NCI-H1092 (cell line): ENCODE measurements around the gene APBB3.

Source experiments
- DNase-seq: peaks from one replicate; lab custom pipeline; 2025; lab: John Stamatoyannopoulos, UW

Gene APBB3

DNA sequence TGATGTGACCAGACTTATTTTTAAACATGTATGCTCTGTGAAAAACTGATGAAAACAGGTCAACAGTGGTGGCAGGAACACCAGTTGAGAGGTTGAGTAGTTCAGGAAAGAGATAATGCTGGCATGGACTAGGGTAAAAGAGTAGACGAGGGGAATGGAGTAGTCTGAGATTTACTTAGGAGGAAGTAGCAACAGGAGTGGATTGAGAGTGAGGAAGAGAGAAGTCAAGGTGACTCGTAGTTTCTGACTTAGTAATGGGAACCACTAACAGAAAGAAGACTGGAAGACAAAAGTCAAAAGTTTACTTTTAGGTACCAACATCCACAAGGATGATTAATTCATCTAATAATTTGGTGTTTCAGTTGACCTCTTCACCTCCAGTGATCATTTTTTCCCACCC lies 10.7 kb downstream of the APBB3 start:
- DNase-seq = no peak

DNA sequence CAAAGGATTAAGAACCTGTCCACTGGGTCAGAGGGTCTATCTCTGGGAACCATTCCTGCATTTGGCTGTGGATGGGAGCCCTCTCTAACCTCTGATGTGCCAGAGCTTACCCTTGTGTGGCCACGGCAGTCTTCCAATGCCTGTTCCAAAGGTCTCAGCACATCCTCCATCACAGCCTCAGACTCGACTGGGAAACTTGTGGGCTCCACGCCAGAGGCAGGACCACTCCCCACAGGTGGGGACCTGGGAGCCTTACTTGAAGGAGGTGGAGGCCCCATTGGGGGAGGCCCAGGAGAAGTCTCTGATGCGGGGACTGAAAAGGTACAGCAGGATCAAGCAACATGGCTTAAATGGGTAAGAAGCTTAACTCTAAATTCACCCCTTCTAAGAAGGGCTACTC lies 12.5 kb downstream of the APBB3 start:
- DNase-seq = no peak

DNA sequence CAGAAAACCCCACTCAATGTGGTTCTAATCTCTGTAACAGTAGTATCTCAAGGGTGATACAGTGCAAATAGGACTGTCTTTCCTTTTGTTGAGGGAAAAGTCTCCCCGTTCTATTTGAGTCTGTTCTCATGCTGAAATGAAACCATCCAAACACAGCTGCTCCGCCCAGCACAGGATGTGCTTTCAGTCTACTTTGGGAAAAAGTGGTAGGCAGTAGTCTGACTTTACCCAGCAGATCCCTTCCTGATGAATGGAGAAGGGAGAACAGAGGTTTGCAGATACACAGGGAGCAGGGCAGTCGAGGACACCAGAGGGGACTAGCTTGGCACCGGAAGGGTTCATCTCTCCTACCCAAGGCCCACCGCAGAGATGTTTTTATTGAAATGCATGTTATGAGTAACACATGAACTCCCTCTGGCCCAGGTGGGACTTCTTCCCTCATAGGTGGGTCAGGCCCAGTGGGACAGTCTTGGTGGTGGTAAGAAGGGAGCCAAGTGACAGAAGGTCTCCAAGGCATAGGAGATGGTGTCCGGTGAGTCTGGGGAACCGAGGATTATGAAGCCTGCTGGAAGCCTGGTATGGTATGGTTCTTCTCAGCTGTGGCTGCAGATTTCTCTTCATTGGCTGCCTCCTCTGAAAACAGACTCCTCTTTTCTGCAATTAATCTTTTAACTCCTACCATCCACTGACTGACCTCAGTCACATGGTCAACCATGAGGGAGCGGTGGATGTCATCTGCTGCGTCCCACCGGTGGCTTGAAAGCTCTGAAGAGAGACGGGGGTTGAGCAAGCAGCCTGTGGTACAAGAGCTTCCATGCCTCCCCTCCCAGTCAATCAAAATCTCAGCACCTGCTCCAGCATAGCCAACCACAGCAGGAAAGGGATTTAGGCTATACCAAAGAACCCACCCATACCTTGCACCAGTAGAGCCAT lies 14.0 kb downstream of the APBB3 start:
- DNase-seq = no peak

DNA sequence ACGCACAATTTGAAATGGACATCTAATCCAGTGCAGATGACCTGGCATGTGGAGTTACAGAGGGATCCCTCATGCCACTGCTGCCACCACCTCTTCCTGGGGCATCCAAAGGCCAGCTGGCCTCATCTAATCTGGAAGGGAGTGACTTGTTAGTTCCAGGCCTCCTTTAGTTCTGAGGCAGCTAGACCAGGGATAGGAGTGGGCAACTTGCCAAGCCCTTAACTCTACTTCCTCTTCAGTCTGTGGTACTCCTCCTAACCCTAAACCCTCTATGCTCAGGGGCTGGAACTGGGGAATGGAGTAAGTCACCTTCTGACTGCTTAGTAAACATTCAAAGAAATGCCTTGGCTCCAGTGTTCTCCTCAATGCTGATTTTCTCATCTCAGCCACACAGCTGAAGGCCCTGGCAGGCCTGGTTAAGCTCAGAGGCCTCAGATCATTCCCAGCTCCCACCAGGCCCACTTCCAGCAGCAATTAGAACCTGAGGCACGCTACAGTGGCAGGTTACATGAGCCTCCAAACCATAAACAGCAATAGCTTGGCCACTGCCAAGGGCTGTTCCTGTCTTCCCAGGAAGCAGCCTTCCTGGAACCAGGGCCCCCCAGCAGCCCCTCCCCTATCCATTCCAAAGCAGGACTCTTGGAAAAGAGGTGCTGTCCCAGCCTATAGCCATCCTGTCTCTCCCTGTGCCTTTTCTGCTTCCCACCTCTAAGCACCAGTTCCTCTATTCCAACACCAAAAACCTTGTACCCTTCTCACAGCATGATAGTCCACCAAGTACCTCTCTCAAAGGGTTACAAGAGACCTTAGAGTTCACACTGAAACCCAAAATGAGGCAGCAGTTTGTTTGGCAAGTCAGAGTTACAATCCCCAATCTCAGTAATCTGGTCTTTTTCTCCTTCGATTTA lies 14.9 kb downstream of the APBB3 start:
- DNase-seq = no peak

DNA sequence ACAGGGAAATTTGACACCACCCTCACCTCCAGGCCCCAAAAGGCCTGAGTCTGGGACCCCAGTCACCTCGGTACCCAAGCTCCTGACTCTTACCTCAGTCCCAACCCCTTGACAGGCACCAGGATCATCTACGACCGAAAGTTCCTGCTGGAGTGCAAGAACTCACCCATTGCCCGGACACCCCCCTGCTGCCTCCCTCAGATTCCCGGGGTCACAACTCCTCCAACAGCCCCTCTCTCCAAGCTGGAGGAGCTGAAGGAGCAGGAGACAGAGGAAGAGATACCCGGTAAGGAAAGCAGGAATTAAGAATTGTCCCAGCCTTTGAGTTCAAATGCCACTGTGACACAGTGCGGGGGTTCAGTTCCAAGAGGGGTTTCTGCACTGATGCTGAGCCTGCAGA lies 15.6 kb downstream of the APBB3 start:
- no peak for DNase-seq

DNA sequence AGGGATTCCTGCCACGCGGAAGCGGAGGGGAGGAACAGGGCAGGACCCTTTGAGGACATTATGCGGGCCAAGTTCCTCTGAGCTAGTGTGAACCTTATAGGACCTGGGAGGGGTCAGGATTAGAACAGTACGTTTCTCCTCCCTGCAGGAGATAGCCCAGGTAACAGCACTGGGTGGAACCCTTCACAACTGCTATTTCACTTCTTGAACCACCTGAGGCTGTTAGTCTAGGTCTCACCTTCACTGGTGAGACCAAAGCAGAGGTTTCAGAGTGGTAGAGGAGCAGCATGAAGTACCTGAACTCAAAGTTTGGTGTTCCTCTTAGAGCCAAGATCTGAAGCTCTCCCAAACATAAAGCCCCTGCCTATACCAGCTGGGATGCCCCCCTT lies 16.1 kb downstream of the APBB3 start:
- DNase-seq = no peak

DNA sequence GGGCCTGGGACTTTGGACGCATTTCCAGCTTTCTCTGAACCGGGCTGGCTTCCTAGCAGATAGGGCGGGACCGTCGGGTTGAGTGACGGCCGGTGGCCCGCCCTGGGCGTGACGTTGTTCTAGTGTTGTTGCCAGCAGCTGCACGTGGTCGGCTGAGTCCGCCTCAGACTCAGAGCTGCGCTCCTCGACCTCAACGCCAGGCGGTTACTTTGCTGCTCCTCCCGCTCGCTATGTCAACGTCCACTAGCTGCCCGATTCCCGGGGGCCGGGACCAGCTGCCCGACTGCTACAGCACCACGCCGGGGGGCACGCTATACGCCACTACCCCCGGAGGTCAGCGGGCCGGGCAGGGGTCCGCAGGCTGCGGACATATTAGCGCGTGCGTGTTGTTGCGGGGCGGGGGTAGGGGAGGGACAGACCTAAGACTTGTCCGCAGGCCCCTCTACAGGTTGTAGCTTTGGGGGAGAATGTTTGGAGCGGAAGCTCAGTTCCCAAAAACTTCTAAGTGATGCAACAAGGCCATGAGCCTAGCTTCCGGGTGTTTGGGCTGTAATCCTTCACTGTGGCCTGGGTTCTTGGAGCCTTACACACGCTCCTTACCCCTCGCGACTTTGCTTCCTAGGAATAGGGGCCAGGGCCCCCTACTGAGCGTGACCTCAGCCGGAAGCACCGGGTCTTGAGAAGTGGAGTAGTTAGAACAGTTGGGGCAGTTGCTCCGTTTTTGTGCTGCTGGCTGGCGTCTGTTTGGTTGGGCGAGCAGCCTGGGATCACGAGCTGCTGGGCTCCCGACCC lies 16.7 kb downstream of the APBB3 start, which contains the start of gene EIF4EBP3:
Gene EIF4EBP3 (plus strand): TSS at position 155 of the 792 bp plus-strand sequence. CDS start 76 bp downstream, at position 231.
- DNase-seq = no peak

DNA sequence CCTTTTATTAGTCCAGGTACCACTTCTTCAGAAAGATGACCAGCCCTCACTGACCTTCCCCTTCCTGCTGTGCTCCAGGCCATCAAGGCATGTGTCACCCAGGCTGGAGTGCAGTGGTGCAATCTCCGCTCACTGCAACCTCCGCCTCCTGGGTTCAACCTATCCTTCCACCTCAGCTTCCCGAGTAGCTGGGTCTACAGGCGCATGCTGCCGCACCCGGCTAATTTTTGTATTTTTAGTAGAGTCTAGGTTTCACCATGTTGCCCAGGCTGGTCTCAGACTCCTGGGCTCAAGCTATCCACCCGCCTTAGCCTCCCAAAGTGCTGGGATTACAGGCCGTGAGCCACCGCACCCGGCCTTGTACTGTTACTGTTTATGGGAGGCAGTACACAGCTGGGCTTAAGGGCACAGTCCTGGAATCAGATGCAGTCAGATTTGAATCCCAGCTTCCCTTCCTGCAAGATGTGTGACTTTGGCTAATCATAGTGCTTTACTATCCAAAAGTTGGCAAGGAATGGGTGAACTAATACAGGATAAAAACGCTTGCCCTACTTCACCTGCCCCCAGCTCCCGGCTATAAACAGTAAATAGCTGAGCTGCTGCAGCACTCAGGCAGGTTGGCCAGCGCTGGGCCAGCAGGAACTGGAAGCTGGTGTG lies 17.4 kb downstream of the APBB3 start:
- no peak for DNase-seq

DNA sequence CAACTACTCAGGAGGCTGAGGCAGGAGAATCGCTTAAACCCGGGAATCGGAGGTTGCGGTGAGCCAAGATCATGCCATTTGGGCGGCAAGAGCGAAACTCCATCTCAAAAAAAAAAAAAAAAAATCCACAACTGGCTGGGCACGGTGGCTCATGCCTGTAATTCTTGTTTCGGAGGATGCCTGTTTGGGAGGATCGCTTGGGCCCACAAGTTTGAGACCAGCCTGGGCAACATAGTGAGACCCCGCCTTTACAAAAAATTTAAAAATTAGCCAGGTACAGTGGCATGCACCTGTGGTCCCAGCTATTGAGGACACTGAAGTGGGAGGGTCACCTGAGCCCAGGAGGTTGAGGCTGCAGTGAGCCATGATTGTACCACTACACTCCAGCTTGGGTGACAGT lies 18.8 kb downstream of the APBB3 start:
- DNase-seq = no peak

DNA sequence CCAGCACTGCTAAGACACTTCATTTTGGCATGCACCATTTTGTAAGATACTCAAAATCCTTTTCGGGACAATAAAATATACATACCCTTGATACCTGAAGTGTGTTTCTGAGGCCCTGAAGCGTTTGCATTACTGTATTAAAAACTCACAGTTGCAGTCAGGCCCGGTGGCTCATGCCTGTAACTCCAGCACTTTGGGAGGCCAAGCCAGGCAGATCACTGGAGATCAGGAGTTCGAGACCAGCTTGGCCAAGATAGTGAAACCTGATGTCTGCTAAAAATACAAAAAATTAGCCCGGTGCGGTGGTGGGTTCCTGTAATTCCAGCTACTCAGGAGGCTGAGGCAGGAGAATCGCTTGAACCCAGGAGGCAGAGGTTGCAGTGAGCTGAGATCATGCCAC lies 19.4 kb downstream of the APBB3 start:
- DNase-seq = no peak

DNA sequence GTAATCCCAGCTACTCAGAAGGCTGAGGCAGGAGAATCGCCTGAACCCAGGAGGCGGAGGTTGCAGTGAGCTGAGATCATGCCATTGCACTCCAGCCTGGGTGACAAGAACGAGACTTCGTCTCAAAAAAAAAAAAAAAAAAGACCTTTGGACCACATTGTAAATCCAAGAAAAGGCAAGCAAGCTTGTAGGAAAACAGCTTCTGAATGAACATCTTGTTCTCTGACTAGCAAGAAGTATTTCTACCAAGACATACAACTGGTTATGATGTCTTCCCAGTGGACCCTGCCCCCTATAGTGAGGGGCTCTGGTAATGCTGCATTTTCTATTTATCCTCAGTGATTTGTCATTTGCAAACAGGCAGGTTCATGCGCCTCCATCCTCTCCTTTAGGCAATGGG lies 21.4 kb downstream of the APBB3 start:
- no peak for DNase-seq

DNA sequence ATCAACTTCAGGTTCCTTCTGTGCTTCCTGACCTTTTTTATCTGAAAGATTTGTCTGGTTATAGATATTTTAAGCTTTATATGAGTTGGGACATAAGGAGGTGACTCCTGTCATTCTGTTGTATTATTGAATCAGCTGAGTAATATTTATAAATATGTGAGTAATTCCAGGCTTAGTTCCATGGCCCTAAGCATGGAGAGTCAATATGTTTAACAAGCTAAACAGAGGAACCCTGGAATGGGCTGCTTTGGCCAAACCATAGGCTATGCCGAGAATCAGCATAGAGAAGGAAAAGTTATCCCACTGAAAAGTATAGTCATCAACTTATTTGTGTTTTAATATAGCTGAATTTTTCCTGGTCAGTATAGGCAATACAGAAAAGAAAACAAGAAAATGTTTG lies 24.2 kb downstream of the APBB3 start:
- no peak for DNase-seq

DNA sequence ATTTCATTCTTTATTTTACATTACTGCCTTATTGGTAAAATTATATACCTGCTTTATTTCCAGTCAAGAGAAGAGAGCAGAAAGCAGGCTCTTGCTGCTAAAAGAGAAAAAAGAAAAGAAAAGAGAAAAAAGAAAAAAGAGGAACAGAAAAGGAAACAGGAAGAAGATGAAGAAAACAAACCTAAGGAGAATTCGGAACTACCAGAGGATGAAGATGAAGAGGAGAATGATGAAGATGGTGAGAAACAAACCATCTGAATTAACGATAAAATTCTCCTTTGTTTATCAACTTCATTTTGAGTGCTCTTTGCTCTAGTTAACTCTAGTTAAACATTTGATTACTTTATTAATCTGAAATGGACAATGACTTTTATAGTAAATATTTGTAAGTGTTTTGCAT lies 40.4 kb downstream of the APBB3 start:
- no peak for DNase-seq

DNA sequence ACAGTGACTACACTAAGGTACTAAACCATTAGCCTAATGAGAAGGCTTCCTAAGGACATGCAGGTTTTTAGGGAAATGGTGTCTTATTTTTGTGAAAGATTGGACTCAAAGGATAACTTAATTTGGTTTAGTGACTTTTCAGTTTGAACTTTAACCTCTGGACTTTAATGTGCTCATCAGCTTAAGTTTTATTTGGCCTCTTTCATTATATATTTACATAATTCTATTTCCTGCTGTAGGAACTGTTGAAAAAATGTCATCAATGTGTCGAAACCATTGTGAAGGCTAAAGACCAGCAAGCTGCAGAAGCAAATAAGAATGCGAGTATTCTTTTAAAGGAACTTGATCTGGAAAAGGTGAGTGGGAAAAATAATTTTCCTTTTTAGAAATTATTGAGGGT lies 51.3 kb downstream of the APBB3 start:
- DNase-seq = no peak

DNA sequence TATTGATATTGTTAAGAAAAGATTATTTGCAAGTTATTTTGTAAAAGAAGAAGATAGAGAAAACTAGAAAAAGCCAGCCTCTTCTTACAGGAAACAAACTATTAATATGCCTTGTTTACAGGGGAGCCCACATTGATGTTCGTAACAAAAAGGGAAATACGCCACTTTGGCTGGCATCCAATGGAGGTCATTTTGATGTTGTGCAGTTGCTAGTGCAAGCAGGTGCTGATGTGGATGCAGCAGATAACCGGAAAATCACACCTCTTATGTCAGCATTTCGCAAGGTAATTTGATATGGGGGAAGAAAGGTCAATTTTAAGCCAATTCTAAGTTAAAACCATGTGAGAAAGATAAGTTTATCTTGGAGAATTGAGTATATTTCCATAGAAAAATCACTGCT lies 54.5 kb downstream of the APBB3 start:
- no peak for DNase-seq
